HG02973 (cell line): ENCODE measurements around the gene CBFA2T3.

Source experiments
- ATAC-seq: cut with Tn5 transposase; IDR thresholded peaks from one replicate; pipeline ENCODE4 v1.9.1; 2021; ENCODE audit warnings: moderate library complexity; ENCODE audit not compliant: unreplicated experiment

CBFA2T3 gene

GRCh38 chr16:88880226-88881006 lies 96.6 kb downstream of the CBFA2T3 start:
- ATAC-seq = no peak

GRCh38 chr16:88879788-88880055 lies 97.3 kb downstream of the CBFA2T3 start:
- ATAC-seq = no peak

- no peak for ATAC-seq
These were observed 97.8 kb downstream of the CBFA2T3 start for GRCh38 chr16:88878967-88879787.

GRCh38 chr16:88878356-88878755 lies 98.7 kb downstream of the CBFA2T3 start:
- no peak for ATAC-seq

GRCh38 chr16:88877564-88878289 lies 99.3 kb downstream of the CBFA2T3 start:
- no peak for ATAC-seq

- no peak for ATAC-seq
These were observed 100.0 kb downstream of the CBFA2T3 start for GRCh38 chr16:88876942-88877526.

GRCh38 chr16:88875703-88876234 lies 101.2 kb downstream of the CBFA2T3 start:
- ATAC-seq = no peak

- ATAC-seq = no peak
These were observed 101.9 kb downstream of the CBFA2T3 start for GRCh38 chr16:88874938-88875599.

- ATAC-seq = no peak
These were observed 104.2 kb downstream of the CBFA2T3 start for GRCh38 chr16:88872650-88873331.

- no peak for ATAC-seq
These were observed 105.1 kb downstream of the CBFA2T3 start for GRCh38 chr16:88871730-88872416.

GRCh38 chr16:88871349-88871702 lies 105.7 kb downstream of the CBFA2T3 start:
- no peak for ATAC-seq

- ATAC-seq = no peak
These were observed 106.2 kb downstream of the CBFA2T3 start for GRCh38 chr16:88870608-88871348.

- ATAC-seq = no peak
These were observed 107.4 kb downstream of the CBFA2T3 start for GRCh38 chr16:88869673-88869980.

GRCh38 chr16:88868974-88869672 lies 107.9 kb downstream of the CBFA2T3 start:
- no peak for ATAC-seq

GRCh38 chr16:88867581-88868246 lies 109.3 kb downstream of the CBFA2T3 start:
- no peak for ATAC-seq

GRCh38 chr16:88866151-88866920 lies 110.7 kb downstream of the CBFA2T3 start, which contains the start of gene PABPN1L:
Gene PABPN1L, minus strand, starts transcription at chr16:88866660. Its CDS starts 54 bp downstream, at chr16:88866606.
- ATAC-seq = no peak

GRCh38 chr16:88865742-88866141 lies 111.3 kb downstream of the CBFA2T3 start:
- no peak for ATAC-seq
